ENCODE data around the gene CAPN14.

- TF ChIP-seq, protein P1, sequence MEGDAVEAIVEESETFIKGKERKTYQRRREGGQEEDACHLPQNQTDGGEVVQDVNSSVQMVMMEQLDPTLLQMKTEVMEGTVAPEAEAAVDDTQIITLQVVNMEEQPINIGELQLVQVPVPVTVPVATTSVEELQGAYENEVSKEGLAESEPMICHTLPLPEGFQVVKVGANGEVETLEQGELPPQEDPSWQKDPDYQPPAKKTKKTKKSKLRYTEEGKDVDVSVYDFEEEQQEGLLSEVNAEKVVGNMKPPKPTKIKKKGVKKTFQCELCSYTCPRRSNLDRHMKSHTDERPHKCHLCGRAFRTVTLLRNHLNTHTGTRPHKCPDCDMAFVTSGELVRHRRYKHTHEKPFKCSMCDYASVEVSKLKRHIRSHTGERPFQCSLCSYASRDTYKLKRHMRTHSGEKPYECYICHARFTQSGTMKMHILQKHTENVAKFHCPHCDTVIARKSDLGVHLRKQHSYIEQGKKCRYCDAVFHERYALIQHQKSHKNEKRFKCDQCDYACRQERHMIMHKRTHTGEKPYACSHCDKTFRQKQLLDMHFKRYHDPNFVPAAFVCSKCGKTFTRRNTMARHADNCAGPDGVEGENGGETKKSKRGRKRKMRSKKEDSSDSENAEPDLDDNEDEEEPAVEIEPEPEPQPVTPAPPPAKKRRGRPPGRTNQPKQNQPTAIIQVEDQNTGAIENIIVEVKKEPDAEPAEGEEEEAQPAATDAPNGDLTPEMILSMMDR (conservative IDR thresholded peaks at IDR 0.05 in 1 of 2, IDR thresholded peaks at IDR 0.05 in 1 of 2; ENCODE audit: extremely low read depth in 1 of 2, insufficient read depth in 1 of 2, low read depth in 1 of 2, low read length in 2 of 2): no peak
- TF ChIP-seq EZH2 (IDR thresholded peaks at IDR 0.05; ENCODE audit: borderline replicate concordance, low read length): no peak
Measured at GRCh38 chr2:31227711-31228125, 10.4 kb upstream of the CAPN14 start.

Measured in mammary epithelial cell (primary cell).